Upper lobe of left lung (tissue), 6 donors: Measurements from ENCODE around the gene ITPKB. TPM values are rescaled to one million over a fixed set of nuclear protein-coding genes. Genes with fewer than 3 reads are reported as not detected.

Source experiments
- ATAC-seq, 2 donors: fragments of 200-7000 bp; cut with Tn5 transposase; one replicate each; pipeline ENCODE4 v1.9.1; 2022; ENCODE audit warnings: mild to moderate bottlenecking in 2 of 2, moderate library complexity in 2 of 2; ENCODE audit not compliant: low FRiP score in 2 of 2
- DNase-seq, 2 donors: peaks; one replicate each; pipeline ENCODE4 v3.0.0-alpha.2; 2019 to 2020
- H3K27ac ChIP-seq, 4 donors: fragments of 200-600 bp; sonication (generic); one replicate each; pipeline ENCODE4 v1.5.1; 2016 to 2019
- H3K27me3 ChIP-seq, 4 donors: fragments of 200-600 bp; sonication (generic); one replicate each; pipeline ENCODE4 v1.5.1; 2017 to 2019
- H3K36me3 ChIP-seq, 4 donors: fragments of 200-600 bp; sonication (generic); one replicate each; pipeline ENCODE4 v1.5.1; 2016 to 2019
- H3K4me1 ChIP-seq, 4 donors: fragments of 200-600 bp; sonication (generic); one replicate each; pipeline ENCODE4 v1.5.1; 2018 to 2019
- H3K4me3 ChIP-seq, 4 donors: fragments of 200-600 bp; sonication (generic); one replicate each; pipeline ENCODE4 v1.5.1; 2017 to 2019; ENCODE audit warnings: mild to moderate bottlenecking in 2 of 4, moderate library complexity in 1 of 4
- H3K9me3 ChIP-seq, 4 donors: fragments of 200-600 bp; sonication (generic); one replicate each; pipeline ENCODE4 v1.5.1; 2018 to 2019
- CTCF ChIP-seq, 6 experiments: fragments of 450-650 bp in 4 of 6; fragments of 200-600 bp in 2 of 6; sonication (generic) in 2 of 6; IDR thresholded peaks; one replicate each; pipeline ENCODE4 v1.5.1; 2016 to 2019; ENCODE audit warnings: antibody characterized with exemption in 6 of 6
- EP300 ChIP-seq, 4 donors: sonication (generic); formaldehyde crosslinking; IDR thresholded peaks; one replicate each; pipeline ENCODE4 v1.5.1; 2017; ENCODE audit warnings: antibody characterized with exemption in 4 of 4, control low read depth in 2 of 4
- POLR2A ChIP-seq, 4 donors: fragments of 450-650 bp; IDR thresholded peaks; one replicate each; pipeline ENCODE4 v1.5.1; 2016 to 2017; ENCODE audit warnings: antibody characterized with exemption in 4 of 4, mild to moderate bottlenecking in 2 of 4
- POLR2AphosphoS5 ChIP-seq, 2 donors: sonication (generic); formaldehyde crosslinking; IDR thresholded peaks; one replicate each; pipeline ENCODE4 v1.5.1; 2017; ENCODE audit warnings: antibody characterized with exemption in 2 of 2
- WGBS, 2 donors: methylation state at CpG; one replicate each; pipeline ENCODE4 v1.1.5; 2017 to 2018; 5-methylcytosine and 5-hydroxymethylcytosine counted together
- total RNA-seq, 6 donors: library from RNA; depleted of rRNA in 4 of 6; stranded (reverse); fragments of >200 nt in 4 of 6; gene quantifications; one replicate each; pipeline versions ENCODE4 v1.1.0 to v1.2.1, GENCODE V29; 2016 to 2021
- donor health status: DM: no; HTN: no; CAD: no; lungs with moderate emphysema.
- donor health status: DM: no; HTN: yes; CAD: no; lungs with severe emphysema.

ITPKB gene
- total RNA-seq, 6 donors from 2014 or later = 19.8 to 62.9 (median 45.8) TPM

- DNase-seq (peak; percentile 80 to 87), ATAC-seq (peak; percentile 89 to 95)
- Histone ChIP-seq H3K4me1 (peaks cover 6 to 9% (median 9%) of the 10 kb centered on the region in 4 donors), H3K27ac (no peak overlapping the region), H3K36me3 (peaks cover 0 to 7% (median 1%) of the 10 kb centered on the region in 4 donors), H3K27me3 (no peaks in the 10 kb centered on the region), H3K9me3 (no peaks in the 10 kb centered on the region), H3K4me3 (peak overlapping the region in 1 of 4 donors; percentile 15)
- TF ChIP-seq CTCF (IDR thresholded peaks at IDR 0.05) (peak; percentile 90 to 98 (median 93)), EP300 (IDR thresholded peaks at IDR 0.05) (no peak), POLR2A (IDR thresholded peaks at IDR 0.05) (no peak), POLR2AphosphoS5 (IDR thresholded peaks at IDR 0.05) (no peak)
- 2 to 4% methylated on average over 9 to 11 of the region's 11 CpGs for WGBS, 2 donors
Observed at GRCh38 chr1:226626577-226626956, 112.5 kb downstream of the ITPKB start.

- 74 to 83% methylated on average over 9 to 10 of the region's 10 CpGs for WGBS, 2 donors
- peak overlapping the region in 1 of 4 donors; percentile 15 for H3K4me3 ChIP-seq
- no peaks in the 10 kb centered on the region for H3K9me3 ChIP-seq
- peaks cover 0 to 2% (median 0%) of the 10 kb centered on the region in 4 donors for H3K36me3 ChIP-seq
- no peak for TF ChIP-seq POLR2A (IDR thresholded peaks at IDR 0.05)
- TF ChIP-seq POLR2AphosphoS5 (IDR thresholded peaks at IDR 0.05) = no peak
- TF ChIP-seq CTCF (IDR thresholded peaks at IDR 0.05) = no peak
- TF ChIP-seq EP300 (IDR thresholded peaks at IDR 0.05) = no peak
- peak; percentile 3 to 18 for ATAC-seq
- peak in 1 of 2 donors; percentile 36 for DNase-seq
- H3K27ac ChIP-seq = no peak overlapping the region
- H3K27me3 ChIP-seq = no peaks in the 10 kb centered on the region
- H3K4me1 ChIP-seq = peaks cover 6 to 9% (median 9%) of the 10 kb centered on the region in 4 donors
Observed at GRCh38 chr1:226625832-226626576, 113.1 kb downstream of the ITPKB start.

GRCh38 chr1:226625326-226625725 is 113.8 kb downstream of the ITPKB start:
- WGBS, 2 donors = 84 to 88% methylated on average over 6 of the region's 6 CpGs
- no peak overlapping the region for H3K27ac ChIP-seq
- DNase-seq (no peak), ATAC-seq (no peak)
- H3K27me3 ChIP-seq = no peaks in the 10 kb centered on the region
- H3K36me3 ChIP-seq = no peaks in the 10 kb centered on the region
- TF ChIP-seq CTCF (IDR thresholded peaks at IDR 0.05) = no peak
- no peak for TF ChIP-seq POLR2A (IDR thresholded peaks at IDR 0.05)
- no peak for TF ChIP-seq EP300 (IDR thresholded peaks at IDR 0.05)
- TF ChIP-seq POLR2AphosphoS5 (IDR thresholded peaks at IDR 0.05) = no peak
- no peaks in the 10 kb centered on the region for H3K9me3 ChIP-seq
- peaks cover 6 to 9% (median 9%) of the 10 kb centered on the region in 4 donors for H3K4me1 ChIP-seq
- no peak overlapping the region for H3K4me3 ChIP-seq

GRCh38 chr1:226624526-226624925 is 114.6 kb downstream of the ITPKB start:
- Histone ChIP-seq H3K9me3 (no peaks in the 10 kb centered on the region), H3K36me3 (no peaks in the 10 kb centered on the region), H3K4me1 (peaks cover 6 to 9% (median 9%) of the 10 kb centered on the region in 4 donors), H3K27ac (no peak overlapping the region), H3K4me3 (no peak overlapping the region), H3K27me3 (no peaks in the 10 kb centered on the region)
- DNase-seq (no peak), ATAC-seq (no peak)
- WGBS, 2 donors = 89 to 92% methylated on average over 5 of the region's 5 CpGs
- TF ChIP-seq EP300 (IDR thresholded peaks at IDR 0.05) (no peak), POLR2A (IDR thresholded peaks at IDR 0.05) (no peak), POLR2AphosphoS5 (IDR thresholded peaks at IDR 0.05) (no peak), CTCF (IDR thresholded peaks at IDR 0.05) (no peak)

- DNase-seq (no peak), ATAC-seq (no peak)
- TF ChIP-seq CTCF (IDR thresholded peaks at IDR 0.05) (no peak), EP300 (IDR thresholded peaks at IDR 0.05) (no peak), POLR2A (IDR thresholded peaks at IDR 0.05) (no peak), POLR2AphosphoS5 (IDR thresholded peaks at IDR 0.05) (no peak)
- H3K4me1 ChIP-seq = peaks cover 6 to 9% (median 9%) of the 10 kb centered on the region in 4 donors
- no peaks in the 10 kb centered on the region for H3K36me3 ChIP-seq
- no peaks in the 10 kb centered on the region for H3K27me3 ChIP-seq
- no peaks in the 10 kb centered on the region for H3K9me3 ChIP-seq
- H3K27ac ChIP-seq = no peak overlapping the region
- no peak overlapping the region for H3K4me3 ChIP-seq
Observed at GRCh38 chr1:226622012-226622411, 117.1 kb downstream of the ITPKB start.
